ENCODE measurements around the gene TEAD1. TPM values are rescaled to one million over a fixed set of nuclear protein-coding genes. Genes with fewer than 3 reads are reported as not detected.

TEAD1 gene
- total RNA-seq, 2 experiments from 2014 or later, result 0.25 to 0.83 TPM

GRCh38 chr11:12968101-12968500, 293.9 kb downstream of the TEAD1 start:
- no peak for TF ChIP-seq CTCF (IDR thresholded peaks at IDR 0.05)
- intact Hi-C loops (cut with micrococcal nuclease), result loop anchor here (10.0 kb wide), 2 partner anchors 197 to 377 kb away; no protein-coding TSS in a partner anchor
- CTCF ChIA-PET, result no interaction called here

GRCh38 chr11:12968826-12969225, 294.6 kb downstream of the TEAD1 start:
- ChIA-PET POLR2A (interaction anchor here (0.7 kb wide), 1 partner anchor 47 kb away, joined by 3 read pairs; no protein-coding TSS in a partner anchor), CTCF (no interaction called here)
- DNase-seq (no peak), ATAC-seq (no peak)
- no peaks in the 10 kb centered on the region for H3K4me1 Mint-ChIP-seq (ENCODE audit: low read depth)
- no peaks in the 10 kb centered on the region for H3K36me3 Mint-ChIP-seq (ENCODE audit: low read depth)
- TF ChIP-seq CTCF (IDR thresholded peaks at IDR 0.05), result no peak
- no peak overlapping the region for H3K27ac Mint-ChIP-seq
- peaks cover 7% of the 10 kb centered on the region for H3K27me3 Mint-ChIP-seq
- no peak overlapping the region for H3K4me3 Mint-ChIP-seq
- no peaks in the 10 kb centered on the region for H3K9me3 Mint-ChIP-seq
- intact Hi-C loops (cut with micrococcal nuclease), result loop anchor here (10.0 kb wide), 2 partner anchors 196 to 376 kb away; no protein-coding TSS in a partner anchor

More at GRCh38 chr11:12968101-12968500, 293.9 kb downstream of the TEAD1 start:
- Mint-ChIP-seq H3K27ac (no peak overlapping the region), H3K4me1 (ENCODE audit: low read depth) (no peaks in the 10 kb centered on the region), H3K36me3 (ENCODE audit: low read depth) (no peaks in the 10 kb centered on the region), H3K4me3 (no peak overlapping the region), H3K9me3 (no peaks in the 10 kb centered on the region), H3K27me3 (peaks cover 7% of the 10 kb centered on the region)
- POLR2A ChIA-PET, result no interaction called here
- ATAC-seq (no peak), DNase-seq (no peak)

- DNase-seq, result no peak
- Mint-ChIP-seq H3K9me3 (no peaks in the 10 kb centered on the region), H3K36me3 (ENCODE audit: low read depth) (no peaks in the 10 kb centered on the region), H3K4me1 (ENCODE audit: low read depth) (no peaks in the 10 kb centered on the region), H3K27me3 (peaks cover 5% of the 10 kb centered on the region), H3K4me3 (no peak overlapping the region), H3K27ac (no peak overlapping the region)
- intact Hi-C loops (cut with micrococcal nuclease), result no loop called here
- ATAC-seq, result no peak
- ChIA-PET CTCF (interaction anchor here (4.3 kb wide), 1 partner anchor 8 kb away, joined by 22 read pairs; no protein-coding TSS in a partner anchor), POLR2A (no interaction called here)
- no peak for TF ChIP-seq CTCF (IDR thresholded peaks at IDR 0.05)
These were observed 297.7 kb downstream of the TEAD1 start for GRCh38 chr11:12971955-12972354.

GRCh38 chr11:12973528-12974181, 299.4 kb downstream of the TEAD1 start:
- Mint-ChIP-seq H3K9me3 (no peaks in the 10 kb centered on the region), H3K36me3 (ENCODE audit: low read depth) (no peaks in the 10 kb centered on the region), H3K4me1 (ENCODE audit: low read depth) (no peaks in the 10 kb centered on the region), H3K27ac (no peak overlapping the region), H3K4me3 (no peak overlapping the region), H3K27me3 (peaks cover 8% of the 10 kb centered on the region)
- TF ChIP-seq CTCF (IDR thresholded peaks at IDR 0.05), result no peak
- intact Hi-C loops (cut with micrococcal nuclease), result no loop called here
- CTCF ChIA-PET, result interaction anchor here (4.3 kb wide), 1 partner anchor 10 kb away, joined by 22 read pairs; no protein-coding TSS in a partner anchor
- POLR2A ChIA-PET, result no interaction called here
- DNase-seq (no peak), ATAC-seq (no peak)

GRCh38 chr11:12975195-12975594, 301.0 kb downstream of the TEAD1 start:
- TF ChIP-seq CTCF (IDR thresholded peaks at IDR 0.05), result no peak
- ChIA-PET CTCF (interaction anchor here (4.3 kb wide), 1 partner anchor 12 kb away, joined by 22 read pairs; no protein-coding TSS in a partner anchor), POLR2A (no interaction called here)
- H3K27ac Mint-ChIP-seq, result no peak overlapping the region
- DNase-seq (no peak), ATAC-seq (no peak)
- no peaks in the 10 kb centered on the region for H3K4me1 Mint-ChIP-seq (ENCODE audit: low read depth)
- no peak overlapping the region for H3K4me3 Mint-ChIP-seq
- H3K36me3 Mint-ChIP-seq (ENCODE audit: low read depth), result no peaks in the 10 kb centered on the region
- peaks cover 6% of the 10 kb centered on the region for H3K27me3 Mint-ChIP-seq
- no peaks in the 10 kb centered on the region for H3K9me3 Mint-ChIP-seq
- intact Hi-C loops (cut with micrococcal nuclease), result no loop called here
